ENCODE data around the gene TMEM163.

The TMEM163 gene

DNA sequence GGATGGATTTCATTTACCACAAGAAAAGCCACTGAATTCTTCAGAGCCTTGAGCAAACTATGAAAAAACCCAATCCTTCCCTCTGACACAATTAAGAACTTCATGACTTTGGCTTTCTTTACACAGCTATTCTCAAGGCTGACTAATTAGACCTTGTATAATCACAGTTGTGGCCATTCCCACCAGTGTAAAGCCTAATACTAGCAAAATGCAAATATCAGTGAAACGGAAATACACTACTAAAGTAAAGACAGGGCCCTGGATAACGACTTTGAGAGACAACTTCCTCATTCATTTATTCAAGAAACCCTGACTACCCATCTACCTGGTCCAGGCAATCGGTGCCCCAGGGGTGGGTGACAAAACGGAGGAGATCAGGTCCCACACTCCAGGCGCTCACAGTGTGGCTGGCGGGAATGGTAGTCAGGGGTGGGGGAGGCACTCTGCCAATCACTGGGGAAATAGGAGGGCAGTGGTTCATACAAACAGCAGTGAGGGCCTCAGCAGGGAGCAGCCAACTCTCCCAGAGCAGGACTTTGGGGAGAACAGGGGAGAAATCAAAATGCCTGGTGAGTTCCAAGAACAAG, 28.1 kb downstream of the TMEM163 start:
- no peak for DNase-seq

DNA sequence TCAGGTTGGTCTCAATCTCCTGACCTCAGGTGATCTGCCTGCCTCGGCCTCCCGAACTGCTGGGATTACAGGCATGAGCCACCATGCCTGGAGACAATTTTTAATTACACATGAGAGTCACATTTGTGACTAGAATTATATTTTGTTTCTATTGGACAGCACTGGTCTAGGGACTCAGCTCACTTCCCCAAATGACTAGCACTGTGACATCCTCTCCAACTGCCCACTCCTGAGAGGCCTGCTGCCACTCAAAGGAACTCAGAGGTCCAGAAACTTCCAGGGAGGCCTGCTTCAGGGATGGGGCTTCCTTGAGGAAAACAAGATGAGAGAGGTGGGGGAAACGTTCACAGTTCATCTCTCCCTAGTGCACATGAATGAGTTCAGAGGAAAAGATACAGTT, 29.5 kb downstream of the TMEM163 start:
- no peak for DNase-seq

DNA sequence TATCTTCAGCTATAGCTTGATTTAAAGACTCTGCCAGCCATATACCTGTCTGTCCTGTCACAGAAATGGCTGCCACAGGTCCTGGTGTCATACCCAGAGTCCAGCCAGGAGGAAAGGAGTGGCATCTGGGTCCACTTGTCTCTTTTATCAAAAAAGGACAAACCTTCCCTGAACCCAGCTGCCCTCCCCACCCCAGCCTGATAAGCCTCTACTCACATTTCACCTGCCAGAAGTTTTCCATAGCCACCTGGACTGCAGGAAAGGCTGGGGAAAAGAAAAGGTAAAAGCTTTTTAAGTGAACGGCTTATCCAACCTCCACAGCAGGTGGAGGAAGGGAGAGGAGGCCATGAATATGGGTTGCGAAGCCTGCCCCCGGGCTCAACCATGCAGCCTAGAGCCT, 32.8 kb downstream of the TMEM163 start:
- DNase-seq = no peak

DNA sequence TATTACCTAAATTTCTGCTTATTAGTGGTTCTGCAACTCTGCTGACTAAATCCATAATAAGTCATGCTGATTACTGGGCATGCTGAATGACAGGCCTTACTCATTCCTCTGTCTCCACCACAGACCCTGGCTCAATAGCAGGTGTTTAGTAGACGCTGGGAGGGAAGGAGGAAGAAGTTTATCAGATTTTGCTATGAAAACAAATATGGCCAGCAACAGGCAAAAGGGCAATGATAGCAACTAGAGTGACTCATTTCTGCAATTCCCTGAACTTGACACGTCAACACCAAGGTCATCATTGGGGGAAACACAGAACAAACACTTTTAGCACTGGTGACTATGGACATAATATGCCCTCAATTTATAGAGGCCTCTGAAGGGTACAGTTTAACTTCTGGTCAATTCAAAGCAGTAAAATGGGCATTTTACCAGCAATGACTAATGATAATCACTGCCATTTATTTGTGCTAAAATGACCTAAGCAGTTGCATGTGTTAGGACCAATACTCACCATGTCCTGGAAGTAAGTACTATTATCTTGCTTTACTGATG, 35.2 kb downstream of the TMEM163 start:
- DNase-seq = no peak

DNA sequence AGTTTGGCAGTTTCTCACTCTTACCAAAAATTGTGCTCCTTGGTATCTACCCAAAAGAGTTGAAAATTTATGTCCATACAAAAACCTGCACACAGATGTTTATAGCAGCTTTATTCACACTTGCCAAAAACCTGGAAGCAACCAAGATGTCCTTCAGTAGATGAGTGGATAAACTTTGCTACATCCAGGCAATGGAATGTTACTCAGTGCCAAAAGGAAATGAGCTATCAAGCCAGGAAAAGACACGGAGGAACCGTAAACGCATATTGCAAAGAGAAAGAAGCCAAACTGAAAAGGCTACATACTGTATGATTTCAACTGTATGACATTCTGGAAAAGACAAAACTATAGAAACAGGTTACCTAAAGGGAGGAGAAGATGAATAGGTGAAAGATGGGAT, 36.1 kb downstream of the TMEM163 start:
- no peak for DNase-seq

DNA sequence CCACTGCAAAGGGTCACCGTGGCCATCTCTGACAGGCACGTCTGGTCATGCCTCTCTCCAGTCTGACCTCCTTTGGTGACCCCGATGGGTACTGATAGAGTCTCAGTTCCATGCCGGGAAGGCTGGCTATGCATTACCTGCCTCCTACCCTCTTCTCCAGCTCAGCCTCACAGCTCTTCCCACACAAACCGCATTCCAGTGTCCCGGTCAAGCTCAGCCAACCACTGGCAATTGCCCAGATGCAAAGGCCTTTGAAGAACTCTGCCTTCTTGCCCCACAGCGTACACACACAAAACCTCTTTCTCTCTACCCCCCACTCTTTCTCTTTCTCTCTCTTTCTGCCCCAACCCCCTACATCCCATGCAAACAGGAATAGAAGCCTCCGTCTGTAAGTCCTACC, 37.6 kb downstream of the TMEM163 start:
- no peak for DNase-seq

DNA sequence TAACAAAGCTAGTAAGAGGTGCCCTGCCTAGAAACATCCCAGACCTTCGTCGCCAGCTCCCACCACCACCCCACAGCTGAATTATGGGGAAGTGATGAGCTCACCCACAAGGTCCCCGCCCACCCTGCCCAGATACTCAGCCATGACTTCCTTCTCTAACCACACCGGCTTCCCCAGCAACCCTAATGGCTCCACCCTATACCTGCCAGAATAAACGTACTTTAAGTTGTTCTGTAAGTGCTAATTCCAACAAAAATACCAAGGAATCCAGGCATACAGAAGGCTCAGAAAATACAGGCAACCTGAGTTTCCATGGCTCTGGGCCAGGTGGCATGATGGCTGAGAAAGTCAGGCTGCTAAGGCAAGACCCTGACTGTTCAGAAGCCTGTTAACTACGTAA, 39.1 kb downstream of the TMEM163 start:
- no peak for DNase-seq

DNA sequence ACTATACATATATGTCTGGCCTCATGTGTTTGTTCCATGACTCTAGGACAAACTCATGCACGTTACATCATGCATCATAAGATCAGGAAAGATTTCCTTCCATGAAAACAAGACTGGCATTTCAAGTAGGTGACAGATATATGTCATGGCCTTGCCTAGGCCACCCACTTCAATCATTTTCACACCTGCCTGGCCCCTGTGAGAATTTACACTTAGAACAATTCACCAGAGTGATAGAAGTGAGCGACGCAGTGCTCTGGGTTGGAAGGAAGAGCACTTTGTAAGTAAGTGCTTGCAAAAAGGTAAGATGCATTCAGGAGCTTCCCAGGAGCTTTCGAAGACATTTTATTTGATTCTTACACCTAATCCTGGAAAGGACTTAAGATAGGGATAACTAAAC, 39.5 kb downstream of the TMEM163 start:
- no peak for DNase-seq

DNA sequence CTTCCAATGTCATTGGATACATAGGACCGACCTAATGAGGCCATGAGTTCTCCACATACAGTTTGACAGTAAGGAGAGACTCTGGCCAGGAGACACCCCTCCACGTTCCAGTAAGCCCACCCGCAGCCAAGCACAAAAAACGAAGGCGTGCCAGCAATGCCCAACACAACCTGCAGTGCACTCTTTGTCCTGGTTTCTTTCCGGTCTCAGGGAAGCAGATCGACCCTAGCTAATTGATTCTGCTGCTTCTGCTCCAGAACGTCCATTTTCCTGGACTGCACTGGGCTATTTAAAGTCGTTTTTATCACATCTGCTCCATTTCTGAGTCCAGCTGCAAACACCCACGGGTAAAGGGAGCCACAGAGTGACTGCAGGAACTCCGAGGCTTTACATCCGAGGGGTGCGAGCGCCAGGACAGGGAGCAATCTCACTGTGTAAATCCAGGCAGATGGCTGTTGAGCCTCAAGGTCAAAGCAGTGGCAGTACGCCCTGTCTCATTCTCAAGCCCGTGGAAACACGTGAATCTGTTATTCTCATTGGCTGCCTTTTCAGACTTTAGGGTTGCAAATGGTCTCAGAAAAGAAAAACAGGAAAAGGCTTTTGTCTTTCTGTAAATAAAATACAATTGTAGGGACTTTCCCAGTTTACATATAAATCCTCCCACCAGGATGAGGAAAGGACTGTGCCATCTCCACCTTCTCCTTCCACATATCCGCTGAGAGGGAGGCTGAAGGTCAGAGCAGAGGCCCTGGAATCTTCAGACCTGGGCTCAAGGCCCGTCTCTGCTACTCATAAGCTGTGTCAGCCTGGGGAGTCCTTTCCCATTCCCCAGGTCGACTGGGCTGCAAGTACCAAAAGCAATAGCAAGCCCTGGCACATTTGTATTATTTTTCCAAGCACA, 40.7 kb downstream of the TMEM163 start:
- DNase-seq = no peak

DNA sequence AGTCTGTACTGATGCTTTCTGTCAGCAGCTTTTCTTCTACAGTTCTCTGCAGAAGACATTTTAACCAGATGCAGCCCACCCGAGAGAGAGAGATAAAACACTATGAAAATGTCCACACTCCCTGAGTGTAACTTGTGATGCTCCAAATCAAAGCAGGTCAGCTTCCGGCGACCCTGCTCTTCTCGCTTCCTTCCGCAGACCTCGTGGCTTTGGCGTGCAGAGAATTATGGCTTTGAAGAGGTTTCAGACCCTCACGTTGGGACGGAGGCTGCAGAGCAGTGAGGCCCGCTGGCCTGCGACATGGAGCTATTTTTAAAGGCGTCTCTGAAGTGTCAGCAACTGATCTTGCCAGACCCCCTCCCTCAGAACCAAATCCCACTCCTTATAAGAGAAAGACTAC, 41.8 kb downstream of the TMEM163 start:
- DNase-seq = no peak

DNA sequence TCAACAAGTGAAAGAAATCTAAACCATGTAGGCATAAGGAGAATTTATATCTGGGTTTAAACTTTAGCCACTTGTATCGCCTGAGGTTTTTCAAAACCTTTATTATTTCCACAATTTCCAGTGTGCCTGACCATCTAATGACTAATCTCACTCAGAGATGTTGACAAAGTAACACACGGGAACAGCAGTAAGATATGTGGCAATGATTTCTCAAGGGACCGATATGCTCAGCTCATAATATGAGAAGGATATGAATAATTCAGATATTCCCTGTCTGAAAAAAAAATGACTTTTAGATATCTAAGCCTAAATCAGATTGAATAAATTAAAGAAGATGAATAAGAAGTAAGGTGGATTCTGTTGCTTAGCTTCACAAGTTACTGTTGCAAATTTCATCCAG, 43.5 kb downstream of the TMEM163 start:
- DNase-seq = no peak

DNA sequence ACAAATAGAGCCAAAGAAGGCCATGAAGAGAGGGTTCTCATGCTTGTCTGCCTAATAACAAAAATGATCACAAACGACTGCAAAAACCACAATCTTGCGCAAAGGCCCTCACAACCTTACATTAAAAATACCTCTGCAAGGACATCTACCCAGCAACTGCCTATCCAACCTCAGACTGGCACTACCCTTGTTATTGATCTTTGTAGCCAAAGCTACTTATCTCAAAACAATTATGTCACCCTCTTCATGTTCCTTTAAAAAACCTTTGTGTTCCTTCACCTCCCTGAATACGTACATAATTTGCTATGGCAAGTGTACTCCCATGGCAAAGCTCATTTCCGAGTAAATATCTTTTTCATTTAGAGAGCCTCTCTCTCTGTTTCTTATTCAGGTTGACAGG, 44.1 kb downstream of the TMEM163 start:
- no peak for DNase-seq

DNA sequence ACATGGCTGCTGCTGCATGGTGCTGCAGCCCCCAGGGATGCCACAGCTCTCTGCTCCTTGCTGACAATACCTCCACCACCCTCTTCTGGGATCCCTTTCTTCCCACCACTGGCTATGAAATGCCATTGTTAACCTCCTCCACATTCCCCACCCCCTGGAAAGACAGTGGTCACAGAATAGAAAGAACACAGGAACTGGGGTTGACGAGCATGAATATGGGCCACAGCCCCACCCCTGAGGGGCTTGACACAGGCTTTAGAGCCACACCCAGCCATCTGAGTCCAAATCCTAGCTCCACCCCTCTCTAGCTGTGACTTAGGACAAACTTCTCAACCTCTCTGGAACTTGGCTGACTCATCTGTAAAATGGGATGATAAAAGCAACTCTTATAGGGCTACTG, 47.3 kb downstream of the TMEM163 start:
- no peak for DNase-seq

DNA sequence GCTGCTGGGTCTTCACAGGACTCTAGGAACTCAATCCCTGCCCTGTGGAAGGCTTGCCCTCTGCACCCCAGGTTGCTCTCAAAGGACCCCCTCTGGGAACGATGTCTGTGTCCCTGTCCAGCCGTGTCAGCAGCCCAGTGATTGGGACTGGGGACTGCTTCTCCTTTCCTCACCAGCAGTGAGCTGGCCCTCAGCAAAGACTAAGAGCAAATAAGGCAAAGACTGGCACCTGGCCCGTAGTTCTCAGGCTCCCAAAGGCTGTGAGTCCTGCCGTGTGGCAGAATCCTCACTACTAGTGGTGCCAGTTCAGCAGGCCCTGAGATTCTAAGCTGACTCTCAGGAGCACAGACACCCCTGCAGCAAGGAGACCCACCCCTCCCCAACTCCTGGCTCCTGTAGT, 47.8 kb downstream of the TMEM163 start:
- DNase-seq = no peak

DNA sequence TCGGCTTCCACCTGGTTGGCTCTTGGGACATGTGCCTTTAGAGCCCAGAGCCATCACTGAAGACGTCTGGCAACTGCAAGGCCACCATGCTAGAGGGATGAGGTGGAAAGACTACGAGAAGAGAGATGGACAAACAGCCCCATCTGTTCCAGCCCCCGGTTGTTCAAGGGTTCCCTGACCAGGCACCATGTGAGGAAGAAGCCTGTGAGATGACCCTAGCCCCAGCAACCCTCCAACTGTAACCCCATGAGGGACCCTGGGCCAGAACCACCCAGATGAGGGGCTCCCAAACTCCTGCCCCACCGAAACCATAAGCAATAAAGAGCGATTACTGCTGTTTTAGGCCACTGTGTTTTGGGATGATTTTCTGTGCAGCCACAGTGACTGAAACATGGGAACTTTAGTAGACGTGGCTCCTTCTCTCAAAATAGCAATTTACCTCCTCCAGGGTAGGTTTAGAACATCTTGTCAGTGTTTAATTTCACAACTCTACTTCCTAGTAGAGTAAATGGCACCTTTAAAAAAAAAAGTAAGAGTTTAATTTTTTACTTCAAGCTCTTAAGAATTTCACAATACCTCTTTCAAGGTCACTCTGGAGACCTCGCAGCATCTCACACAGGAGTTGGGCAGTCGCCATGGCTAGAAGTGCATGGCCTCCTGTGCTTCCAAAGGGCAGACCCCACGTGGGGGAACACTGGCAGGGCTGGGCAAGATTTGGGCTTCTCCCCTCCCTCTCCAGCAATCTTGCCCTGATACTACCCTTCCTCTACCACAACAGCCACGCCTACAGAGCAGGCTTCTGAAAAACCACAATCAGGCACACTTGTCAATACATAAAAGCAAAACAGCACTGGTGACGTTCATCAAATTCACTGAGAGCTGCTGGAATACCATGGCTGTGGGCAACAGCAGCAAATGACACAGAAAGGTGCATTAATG, 48.8 kb downstream of the TMEM163 start:
- DNase-seq = no peak

DNA sequence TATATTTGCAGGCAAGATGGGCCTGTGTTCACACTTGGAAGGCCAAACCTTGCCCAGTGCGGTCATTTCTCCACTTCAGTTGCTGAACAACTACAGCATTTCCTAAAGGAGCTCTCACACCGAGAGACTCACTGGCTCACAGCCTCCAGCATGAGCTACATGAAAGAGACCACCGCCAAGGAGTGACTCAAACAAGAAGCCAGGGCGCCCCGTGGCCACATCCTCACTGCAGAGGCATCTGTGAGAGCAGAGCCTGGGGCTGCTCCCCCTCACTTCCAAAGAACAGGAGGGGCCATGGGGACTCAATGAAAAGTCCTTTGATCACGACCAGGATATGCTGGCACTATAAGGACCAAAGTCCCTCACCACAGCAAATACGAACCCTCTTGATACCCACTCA, 50.0 kb downstream of the TMEM163 start:
- DNase-seq = no peak

DNA sequence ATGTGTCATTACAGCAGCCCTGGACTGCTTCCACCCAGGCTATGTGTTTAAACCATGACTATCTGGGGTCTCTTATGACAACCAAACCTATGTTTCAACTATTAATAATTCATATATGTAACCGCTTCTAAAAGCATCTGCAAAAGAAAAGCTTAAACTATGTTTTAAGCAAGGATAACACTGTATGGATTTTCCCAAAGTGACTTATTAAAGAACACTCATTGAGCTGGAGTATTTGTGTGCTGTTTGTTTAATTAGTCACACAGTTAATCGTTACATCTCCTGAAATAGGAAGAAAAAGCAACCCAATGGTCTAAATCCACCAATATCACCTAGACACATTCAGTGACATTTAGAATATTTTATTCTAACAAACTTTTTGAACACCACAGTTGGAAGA, 51.3 kb downstream of the TMEM163 start:
- no peak for DNase-seq

DNA sequence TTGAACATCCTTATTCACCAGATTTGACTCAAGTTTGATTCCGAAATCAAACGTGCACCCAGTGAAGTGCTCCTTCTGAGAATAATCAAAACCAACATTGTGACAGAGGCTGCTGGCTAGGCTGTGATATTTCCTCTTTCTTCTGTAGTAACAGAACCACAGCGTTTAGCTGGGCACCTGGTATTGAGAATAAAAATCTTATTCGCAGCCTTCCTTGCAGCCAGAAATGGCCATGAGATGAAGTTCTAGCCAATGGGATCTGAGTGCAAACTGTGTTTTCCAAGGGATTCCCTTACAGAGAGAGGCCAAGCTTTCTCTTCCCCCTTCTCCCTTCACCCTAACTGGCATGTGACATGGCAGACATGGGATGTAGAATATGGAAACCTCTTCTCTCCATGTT, 51.7 kb downstream of the TMEM163 start:
- no peak for DNase-seq

DNA sequence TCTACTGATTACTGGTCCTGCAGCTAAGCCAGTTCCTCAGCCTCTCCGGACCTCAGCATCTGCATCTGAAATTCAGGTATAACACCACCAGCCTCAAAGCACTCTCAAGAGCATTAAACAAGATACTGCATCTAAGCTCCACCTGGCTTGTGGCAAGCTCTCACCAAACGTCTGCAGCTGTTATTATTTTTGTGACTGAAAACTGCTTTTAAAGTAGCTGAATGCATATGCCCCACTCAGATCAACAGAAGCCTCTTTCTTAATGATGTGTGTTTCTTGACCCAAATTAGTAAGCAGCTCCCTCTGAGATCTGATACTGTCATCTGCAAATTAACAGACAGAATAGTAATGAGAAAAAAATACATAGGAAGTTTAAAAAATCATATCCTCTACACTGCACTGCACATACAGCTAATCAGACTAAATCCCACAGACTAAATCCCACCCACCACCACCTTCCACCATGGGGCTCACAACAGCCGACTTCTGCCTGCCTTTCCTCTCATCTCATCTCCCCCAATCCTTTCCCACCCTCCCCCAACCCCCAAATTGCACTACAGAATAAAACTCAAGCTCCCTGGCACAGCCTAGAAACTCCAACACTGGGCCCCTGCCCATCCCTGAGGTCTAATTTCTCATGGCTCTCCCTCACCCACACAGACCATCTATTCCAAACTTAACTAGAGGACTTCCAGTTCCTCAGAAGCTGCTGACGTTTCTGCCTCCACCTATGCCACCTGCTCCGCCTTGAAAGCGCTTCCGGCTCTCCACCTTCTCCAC, 52.9 kb downstream of the TMEM163 start:
- no peak for DNase-seq

DNA sequence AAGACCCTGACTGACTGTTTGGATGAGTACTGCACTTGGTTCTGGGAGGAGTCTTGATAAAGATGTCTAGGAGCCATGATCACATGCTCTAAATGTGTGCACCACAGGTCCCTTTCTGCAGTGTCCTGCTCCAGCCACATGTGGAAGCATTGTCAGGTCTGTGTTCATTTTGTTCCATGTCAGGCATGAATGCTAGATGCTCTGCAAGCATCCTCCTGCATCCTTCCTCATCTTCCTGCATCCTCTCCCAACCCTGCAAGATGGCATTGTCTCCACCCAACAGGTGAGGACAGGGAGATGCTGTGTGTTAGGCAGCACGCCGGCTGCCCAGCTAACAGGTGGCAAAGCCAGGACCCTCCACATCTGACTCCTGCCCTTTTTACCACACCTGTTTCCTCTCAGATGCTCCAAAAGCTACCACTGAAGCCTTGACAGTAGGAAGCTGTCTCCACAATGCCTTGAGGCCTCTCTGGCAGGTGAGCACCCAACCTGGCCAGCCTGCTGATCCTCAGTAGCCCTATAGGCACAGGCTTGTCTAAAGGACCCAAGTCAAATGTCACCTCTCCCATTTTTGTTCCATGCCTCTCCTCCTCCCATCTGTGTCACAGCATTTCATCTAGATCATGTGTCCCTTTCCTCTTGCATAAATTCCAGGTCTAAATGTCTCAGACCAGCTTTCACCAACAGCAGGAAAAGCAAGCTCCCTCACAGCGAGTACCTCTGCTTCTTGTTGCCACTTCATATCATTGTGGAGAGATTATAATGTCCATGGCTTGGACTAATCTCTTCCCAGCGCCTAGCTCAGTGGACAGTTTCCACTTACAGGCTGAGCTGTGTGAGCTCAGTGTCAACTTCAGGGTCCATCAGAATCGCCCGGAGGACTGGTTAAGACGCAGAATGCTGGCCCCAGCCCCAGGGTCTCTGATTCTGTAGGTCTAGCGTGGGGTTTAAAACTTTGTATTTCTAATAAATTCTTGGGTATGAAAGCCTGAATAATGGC, 55.0 kb downstream of the TMEM163 start:
- no peak for DNase-seq

DNA sequence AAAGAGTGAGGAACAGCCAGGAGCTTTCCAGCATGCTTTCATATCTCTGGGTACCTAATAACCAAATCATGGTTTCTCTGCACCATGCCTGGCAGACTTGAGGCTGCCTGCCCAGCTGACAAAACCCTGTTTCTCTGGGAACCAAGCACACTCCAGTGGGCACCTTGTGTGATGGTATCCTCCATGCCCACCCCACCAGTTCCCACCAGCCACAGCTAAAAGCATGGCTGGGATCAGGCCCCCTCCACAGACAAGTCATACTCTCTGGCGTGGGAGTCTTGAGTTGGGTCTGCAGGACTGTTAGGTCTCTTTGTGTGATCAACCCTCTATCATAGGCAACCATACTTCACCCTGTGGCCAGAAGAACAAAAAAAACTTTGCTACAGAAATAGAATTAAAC, 56.0 kb downstream of the TMEM163 start:
- DNase-seq = no peak

All from NCI-H1048 (cell line).